Activated CD4-positive, alpha-beta T cell treated with anti-CD3 and anti-CD28 coated beads for 4 hours (primary cell): Measurements from ENCODE around the gene VENTX.

Source experiments
- DNase-seq, 2 donors: peaks; one replicate each; pipeline ENCODE4 v3.0.0-alpha.2; 2020

The VENTX gene, protein sequence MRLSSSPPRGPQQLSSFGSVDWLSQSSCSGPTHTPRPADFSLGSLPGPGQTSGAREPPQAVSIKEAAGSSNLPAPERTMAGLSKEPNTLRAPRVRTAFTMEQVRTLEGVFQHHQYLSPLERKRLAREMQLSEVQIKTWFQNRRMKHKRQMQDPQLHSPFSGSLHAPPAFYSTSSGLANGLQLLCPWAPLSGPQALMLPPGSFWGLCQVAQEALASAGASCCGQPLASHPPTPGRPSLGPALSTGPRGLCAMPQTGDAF

DNA sequence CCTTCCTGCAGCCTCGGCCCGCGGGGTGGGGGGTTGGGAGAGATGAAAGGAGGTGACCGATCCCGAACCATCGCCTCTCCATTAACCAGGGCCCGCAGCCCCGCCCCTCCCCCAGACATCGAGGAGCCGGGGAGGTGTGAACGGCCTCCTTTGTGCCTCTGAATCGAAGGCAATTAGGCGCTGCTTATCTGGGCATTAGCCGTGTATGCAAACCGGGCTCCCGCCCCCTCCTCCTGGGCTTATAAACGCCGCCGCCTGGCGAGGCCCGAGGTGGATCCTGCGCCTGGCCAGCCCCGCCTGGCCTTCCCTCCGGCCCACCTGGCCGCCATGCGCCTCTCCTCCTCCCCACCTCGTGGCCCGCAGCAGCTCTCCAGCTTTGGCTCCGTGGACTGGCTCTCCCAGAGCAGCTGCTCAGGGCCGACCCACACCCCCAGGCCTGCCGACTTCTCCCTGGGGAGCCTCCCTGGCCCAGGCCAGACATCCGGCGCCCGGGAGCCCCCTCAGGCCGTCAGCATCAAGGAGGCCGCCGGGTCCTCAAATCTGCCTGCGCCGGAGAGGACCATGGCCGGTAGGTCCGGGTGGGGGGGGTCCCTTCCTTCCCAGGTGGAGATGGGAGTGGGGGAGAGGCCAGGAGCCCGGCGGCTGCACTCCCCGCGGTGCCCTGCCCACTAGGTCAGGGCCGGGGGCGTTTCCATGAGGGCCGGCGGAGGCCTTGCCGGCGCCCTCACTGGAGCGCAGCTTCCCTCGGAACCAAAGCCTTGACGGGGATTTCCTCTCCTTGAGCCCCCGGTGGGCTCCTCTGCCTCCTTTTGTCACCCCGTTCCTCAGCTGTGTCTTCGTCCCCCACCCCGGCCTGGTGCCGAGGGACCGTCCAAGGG is at the start of gene VENTX:
VENTX (plus strand) TSS at position 268 of the 878 bp plus-strand sequence; CDS start at position 328, 60 bp downstream.
- no peak for DNase-seq

DNA sequence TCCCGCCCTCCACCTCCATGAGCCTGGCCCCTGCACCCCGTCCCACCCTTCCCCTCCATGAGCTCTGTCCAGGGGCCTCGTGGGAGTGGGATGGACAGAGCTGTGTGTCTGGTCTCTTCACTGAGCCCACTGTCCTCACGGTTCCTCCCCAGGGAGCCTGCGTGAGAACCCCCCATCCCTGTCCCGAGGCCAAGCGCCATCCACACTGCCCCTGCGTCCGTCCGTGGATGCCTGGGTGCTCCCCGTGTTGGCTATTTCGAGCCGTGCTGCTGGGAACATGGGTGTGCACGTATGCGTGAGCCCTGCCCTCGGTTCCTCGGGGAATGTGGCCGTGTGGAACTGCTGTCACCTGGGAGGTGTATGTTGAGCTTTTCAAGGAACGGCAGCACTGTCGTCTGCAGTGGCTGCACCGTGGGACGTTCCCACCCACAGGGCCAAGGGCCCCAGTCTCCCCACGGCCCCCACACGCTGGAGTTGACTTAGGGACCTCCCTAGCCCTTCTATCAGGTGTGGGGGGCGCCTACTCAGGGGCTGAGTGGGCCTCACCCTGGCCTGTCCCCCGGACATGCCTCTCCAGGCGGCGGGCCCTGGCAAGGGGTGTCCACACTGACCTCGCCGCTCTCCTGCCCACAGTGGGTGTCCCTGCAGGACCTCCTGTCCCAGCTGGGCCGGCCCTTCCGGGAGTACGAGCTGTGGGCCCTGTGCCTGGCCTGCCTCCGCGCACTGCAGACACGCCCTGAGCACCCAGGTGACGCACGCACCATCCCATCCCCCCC is 49.6 kb upstream of the VENTX start:
- DNase-seq = no peak

DNA sequence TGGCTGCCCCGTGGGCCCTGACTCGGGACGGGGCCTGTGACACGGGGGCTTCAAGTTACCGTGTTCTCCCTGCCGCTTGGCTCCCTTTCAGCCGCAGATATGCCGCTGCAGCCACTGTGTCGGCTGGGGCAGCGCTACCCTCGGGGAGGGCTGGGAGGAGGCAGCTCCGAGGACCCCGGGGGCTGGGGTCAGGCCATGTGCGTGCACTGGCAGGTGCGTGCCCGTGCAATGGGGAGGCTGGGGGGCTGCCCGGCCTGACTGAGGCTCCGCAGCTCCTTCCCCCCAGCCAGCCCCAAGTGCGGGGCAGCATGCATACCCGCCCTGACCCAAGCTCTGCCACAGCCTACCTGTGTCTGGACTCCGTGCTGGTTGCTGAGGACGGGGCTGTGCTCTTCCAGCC is 48.4 kb upstream of the VENTX start:
- no peak for DNase-seq

DNA sequence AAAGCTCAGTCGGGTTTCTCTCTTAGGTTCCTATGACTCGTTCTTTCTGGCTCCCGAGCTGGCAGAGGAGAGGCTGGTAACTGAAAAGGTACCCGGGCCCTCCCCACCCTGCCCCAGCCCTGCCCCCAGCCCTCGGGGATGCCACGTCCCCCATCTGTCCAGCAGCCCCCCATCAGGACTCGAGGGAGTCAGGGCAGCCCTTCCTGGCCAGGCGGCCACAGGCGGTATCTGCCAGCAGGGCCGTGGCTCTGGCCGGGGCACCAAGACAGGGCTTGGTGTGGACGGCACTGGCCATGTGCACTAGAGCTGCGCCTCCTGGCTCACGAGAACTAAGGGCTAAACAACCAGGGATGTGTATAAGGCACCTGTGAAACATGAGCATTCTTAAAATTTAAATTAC is 47.9 kb upstream of the VENTX start:
- no peak for DNase-seq

DNA sequence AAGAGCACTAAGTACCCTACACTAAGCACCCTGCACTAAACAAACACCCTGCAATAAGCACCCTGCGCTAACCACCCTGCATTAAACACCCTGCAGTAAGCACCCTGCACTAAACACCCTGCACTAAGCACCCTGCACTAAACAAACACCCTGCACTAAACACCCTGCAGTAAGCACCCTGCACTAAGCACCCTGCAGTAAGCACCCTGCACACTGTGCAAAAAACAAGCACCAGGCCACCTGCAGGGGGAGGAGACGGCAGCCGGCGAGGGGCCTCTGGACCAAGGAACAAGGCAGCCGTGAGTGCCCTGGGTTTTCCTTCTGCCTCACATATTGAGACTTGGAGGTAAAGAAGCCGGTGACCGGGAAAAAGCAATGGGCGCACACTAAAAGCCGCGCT is 47.4 kb upstream of the VENTX start:
- no peak for DNase-seq

DNA sequence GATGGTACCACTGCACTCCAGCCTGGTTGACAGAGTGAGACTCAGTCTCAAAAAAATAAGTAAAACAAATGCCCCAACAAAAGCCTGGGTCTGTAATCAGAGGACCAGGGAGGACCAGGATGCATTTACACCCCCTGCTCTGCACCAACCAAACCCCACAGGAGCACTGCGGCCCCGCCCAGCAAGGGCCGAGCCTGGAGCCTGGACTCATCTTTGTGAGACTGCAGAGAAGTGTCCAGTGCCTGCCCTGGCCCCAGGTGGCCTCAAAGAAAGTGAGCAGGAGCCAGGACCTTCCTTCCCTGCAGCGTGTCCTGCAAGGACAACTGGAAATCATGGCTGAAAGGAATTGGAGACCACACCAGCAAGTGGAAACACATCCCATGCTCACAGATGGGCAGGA is 46.0 kb upstream of the VENTX start:
- DNase-seq = no peak

DNA sequence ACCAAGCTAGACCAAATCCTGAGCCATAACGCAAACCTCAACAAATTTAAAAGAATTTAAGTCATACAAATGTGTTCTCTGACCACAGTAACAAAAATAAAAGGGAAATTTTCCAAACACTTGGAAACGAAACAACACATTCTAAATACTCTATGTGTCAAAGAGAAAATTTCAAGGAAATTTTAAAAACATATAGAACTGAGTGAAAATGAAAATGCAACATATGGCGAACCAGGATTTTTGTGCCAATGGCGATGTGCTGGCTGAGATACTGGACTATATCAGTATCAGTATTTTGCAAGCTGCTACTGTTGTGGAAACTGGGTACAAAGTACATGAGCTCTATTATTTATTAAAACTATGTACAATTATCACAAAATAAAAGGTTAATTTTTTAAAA is 43.5 kb upstream of the VENTX start:
- DNase-seq = no peak

DNA sequence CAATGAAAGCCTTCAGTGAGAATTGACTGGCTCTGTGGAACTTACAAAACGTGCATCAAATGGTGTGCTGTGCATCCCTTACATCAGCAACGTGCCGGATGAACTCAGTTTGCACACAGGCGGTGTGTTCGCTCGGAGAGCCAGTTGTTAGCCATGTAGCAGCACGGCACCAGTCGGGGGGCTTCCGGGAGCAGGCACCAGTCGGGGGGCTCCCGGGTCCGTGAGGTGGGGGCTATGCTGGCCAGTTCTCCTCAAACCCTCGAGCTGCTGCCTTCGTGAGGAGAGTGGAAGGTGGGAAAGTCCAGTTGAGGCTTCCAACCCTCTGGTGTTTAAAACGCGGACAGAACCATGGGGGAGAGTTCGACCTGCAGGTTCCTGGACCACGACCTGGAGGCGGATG is 42.6 kb upstream of the VENTX start:
- DNase-seq = no peak

DNA sequence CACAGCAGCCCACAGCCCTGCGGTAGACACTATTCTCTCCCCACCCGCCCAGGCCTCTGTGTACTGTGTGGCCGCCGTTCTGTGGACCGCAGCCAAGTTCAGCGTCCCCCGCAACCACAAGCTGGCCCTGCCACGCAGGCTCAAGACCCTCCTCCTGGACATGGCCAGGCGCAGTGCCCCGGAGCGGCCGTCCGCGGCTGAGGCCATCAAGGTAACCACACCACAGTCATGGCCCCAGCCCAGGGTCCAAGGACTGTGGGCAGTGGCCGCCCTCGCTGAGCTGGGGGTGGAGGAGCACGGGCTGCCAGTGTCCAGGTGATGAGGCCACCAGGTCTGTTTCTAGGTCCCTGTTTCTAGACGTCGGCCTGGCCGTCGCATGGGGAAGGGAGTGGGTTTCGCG is 42.0 kb upstream of the VENTX start:
- DNase-seq = no peak

DNA sequence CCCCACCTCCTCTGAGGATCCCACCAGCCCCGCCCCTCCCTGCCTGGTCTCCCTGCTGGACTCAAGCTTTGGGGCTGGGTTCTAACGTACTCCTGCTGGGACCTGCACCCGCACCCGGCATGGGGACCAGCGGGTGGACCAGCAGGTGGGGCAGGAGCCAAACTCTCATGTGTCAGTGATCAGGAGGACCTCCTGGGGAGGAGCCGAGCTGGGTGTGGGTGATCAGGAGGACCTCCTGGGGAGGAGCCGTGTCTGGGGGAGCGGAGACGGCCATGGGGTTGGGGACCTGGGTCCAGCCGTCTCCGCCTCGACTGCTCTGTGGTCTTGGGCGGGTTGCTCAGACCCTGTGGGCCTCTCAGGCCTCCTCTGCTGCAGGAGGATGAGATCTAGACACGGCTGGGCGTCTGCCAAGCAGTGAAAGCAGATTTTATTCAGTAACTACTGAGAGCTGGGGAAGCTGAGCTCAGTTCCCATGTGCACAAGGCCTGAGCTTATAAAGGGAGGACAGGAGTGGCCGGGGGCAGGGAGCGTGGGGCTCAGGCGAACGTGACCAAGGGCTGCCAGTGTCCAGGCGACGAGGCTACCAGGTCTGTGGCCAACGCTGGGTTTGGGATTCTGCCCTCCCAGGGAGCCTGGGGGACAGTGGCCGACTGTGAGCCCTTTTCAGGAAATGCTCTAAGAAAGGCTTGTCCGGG is 41.3 kb upstream of the VENTX start:
- no peak for DNase-seq

DNA sequence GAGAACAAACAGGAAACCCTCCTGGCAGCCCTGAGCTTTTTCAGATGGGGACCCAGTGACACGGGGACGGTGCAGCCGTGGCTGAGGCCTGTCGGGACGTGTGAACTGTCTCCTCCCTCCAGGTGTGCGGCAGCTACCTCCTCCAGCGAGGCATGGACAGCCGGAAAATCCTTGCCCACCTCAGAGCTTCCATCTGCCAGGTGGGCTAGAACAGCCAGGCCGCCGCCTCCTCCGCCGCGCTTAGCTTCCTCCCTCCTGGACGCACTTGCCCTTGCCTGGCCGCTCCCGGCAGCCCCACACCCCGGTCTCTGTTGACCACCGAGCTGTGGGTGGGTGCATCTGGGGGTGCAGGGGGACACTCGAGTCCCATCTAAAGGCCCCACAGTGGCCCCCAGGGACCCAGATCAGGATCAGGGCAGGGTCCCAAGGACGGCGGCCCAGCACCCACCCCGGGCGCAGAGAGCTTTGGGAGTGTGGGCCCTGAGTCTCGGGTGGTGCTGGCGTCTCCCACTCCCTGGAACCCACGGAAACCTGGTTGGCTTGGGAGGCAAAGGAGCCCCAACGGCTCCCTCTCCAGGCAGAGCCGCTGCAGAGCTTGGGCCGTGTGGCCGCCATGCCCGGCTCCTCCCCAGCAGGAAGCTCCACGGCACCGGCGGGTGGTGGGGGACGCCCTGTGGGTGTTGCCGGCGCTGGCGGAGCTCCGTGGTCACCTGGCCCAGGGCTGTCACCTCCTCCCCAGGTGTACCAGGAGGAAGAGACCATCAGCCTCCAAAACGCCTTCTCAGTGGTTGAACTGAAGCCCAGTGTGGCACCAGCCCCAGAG is 40.5 kb upstream of the VENTX start:
- DNase-seq = no peak

DNA sequence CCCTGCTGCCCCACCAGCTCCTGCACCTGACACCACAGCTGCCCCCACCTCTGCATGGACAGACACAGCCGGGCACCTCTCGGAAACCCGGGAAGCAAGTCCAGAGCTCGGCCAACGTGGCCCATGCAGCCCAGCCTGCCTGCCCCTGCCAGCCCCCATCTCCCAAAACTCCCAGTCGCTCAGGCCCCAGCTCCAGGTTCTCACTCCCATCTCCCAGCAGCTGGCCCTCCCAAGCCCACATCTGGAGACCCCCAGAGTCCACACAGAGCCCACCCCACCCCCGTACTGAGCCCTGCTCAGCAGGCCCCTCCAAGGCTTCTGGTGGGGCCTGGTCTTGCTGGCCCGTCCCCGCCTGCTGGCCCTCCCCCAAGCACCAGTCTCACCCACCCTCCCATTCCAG is 39.9 kb upstream of the VENTX start:
- no peak for DNase-seq

DNA sequence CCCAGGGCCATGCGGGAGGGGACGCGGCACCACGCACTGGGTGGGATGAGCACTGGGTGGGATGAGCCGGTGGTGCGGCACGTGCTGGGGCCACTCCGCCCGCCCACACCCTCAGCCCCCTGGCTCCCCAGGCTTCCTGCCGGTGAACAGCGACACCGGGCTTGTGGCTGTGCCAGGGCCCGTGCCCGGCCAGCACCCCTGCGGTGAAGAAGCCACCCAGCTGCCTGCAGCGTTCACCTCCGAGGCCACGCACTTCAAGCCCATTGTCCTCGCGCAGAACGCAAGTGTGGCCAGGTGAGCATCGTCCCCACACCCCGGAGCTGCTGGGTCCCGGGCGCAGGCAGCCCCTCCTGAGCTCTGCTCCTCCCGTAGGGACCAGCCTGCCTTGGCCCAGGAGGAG is 39.4 kb upstream of the VENTX start:
- DNase-seq = no peak

DNA sequence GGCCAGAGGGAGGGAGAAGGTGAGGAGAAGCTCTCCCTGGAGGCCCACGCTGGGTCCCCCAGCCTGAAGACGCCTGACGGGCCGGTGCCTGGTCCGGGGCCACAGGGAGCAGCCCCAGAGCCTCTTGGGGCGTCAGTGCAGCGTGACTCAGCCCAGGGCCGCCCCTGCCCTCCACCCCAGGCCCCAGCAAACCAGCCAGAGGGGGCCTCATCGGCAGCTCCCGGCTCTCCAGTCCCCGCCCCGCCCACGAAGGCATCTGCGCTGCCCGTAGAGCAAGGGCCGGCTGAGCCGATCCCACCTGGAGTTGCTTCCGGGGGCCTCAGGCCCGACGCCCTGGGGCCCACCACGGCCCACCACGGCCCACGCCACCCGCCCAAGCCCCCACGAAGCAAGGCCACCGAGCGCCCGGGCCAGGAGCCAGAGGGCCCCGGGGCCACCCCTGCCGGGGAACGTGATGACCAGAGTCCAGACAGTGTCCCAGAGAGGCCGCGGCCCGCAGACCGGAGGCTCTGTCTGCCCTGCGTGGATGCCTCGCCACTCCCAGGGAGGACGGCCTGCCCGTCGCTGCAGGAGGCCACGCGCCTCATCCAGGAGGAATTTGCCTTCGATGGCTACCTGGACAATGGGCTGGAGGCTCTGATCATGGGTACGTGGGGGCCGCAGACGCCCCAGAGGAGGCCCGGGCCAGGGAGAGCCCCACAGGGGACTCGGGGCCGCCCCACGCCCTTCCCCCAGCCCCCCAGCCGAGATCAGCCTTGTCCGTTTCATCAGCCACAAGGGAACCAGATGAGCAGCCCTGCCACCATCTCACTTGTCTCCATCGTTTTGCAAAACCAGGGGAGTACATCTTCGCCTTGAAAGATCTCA is 38.8 kb upstream of the VENTX start:
- no peak for DNase-seq

DNA sequence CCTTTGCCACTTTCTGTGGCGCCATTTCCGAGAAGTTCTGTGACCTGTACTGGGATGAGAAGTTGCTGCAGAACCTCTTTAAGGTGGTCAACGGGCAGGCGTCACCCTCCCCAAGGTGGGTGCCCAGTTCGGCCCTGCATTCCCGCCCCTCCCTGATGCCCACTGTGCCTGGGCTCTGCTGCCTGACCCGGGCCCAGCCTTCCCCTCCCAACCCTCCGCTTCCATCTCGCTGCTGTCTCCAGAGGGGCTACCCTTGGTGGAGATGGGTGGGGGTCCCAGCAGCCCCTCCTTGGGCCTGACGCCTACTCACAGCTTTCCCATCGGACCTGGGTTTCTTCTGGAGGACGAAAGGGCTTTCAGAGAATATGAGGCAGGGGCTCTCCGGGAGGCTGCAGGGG is 38.2 kb upstream of the VENTX start:
- DNase-seq = no peak

DNA sequence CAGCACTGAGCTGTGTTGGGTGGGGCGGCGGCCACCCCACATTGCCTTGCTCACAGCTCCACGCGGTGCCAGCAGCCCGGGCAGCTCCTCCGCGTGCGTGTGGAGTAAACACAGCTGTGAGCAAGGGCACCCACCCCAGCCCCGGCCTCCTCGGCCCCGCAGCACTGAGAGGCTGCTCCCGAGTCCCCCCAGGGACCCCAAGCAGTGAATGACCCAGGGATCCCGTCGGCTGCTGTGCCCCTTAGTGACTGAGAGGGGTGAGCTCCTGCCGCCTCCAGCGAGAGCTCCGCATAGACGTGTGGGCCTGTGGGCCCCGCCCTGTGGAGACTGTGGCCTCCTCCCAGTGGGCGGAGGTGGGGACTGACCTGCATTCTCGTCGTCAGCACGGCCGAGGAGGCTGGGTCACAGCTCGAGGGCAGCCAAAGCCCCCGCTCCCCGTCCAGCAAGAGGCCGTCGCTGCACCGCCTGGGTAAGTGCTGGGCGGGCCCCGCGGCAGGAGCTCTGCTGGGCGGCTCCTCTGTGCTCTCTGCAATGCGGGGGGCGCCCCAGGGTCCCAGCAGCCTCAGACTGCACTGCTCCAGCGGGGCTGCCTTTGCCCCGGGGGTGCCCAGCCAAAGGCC is 37.6 kb upstream of the VENTX start:
- no peak for DNase-seq

DNA sequence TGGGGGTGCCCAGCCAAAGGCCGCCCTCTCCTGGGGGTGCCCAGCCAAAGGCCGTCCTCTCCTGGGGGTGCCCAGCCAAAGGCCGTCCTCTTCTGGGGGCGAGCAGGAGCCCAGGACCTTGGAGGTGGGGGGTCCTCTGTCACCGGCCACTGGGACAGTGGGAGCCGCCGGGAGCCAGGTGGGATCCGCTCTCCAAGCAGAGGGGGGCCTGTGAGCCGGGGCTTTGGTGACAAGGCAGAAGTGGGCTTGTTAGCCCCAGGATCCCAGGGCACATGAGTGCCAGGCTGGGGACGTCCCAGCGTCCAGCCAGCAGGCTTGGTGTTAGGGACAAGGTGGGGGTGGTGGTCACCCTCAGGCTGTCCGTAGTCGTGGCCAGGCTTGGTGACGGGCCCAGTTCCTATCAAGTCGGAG is 37.0 kb upstream of the VENTX start:
- no peak for DNase-seq

DNA sequence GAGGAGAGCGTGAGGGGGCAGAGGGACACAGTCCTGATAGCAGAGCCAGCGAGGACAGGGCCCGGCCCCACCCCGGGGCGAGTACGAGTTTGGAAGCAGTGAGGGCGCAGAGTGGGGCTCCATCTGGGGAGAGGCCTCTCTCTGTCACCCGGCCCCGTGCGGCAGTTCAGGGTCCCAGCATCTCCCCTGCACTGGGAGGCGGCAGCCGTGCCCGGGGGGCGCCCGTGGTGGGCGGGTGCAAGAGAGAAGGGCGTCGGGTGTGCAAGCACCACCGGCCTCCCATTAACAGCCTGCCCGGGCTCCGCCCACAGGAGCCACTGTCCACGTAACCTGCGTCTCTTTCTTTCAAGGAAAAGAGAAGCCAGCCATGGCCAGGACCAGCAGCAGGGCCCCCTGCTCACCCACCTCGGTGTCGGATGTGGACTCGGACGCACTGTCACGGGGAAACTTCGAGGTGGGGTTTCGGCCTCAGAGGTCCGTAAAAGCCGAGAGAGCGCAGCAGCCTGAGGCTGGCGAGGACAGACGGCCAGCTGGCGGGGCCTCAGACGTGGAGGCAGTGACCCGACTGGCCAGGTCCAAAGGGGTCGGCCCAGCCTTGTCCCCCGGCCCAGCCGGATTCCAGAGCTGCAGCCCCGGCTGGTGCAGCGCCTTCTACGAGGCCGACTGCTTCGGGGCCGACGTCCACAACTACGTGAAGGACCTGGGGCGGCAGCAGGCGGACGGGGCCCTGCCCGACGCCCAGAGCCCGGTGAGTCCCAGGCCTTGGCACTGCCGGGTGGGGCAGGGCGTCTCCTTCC is 36.3 kb upstream of the VENTX start:
- no peak for DNase-seq

DNA sequence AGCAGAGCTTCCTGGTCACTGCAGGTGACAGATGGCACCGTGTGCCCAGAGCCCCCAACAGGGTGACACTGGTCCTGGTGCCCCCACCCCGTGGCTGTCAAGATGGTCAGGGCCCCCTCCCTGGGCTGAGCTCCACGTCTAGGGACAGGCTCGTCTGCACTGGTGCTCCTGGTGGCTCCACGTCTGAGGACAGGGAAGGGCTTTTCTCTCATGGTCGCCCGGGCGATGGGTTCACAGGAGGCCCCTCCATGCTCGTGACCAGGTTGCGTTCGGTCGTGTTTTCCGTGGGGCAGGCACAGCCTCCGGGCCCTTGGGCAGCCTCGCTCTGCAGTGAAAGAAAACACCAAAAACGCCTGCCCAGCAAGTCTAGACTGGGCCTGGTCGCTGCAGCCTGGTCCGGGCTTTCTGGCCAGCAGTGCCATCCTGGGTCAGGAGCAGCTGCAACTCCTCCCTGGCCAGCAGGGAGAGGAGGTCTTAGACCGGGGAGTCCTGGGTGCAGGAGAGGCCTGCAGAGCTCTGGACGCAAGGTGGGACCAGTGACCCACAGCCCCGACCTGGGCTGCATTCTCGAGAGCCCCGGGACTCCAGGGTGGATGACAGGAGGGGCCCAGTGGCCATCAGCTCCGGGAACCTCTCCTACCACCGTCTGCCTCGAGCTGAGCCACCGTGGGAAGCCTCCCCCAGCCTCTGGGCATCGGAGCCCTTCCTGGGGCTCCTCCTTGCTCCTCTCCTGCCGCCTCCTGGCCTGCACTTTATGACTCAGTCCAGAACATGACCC is 35.5 kb upstream of the VENTX start:
- DNase-seq = no peak
